Measurements from ENCODE around the gene GRIK4.

Gene GRIK4

DNA sequence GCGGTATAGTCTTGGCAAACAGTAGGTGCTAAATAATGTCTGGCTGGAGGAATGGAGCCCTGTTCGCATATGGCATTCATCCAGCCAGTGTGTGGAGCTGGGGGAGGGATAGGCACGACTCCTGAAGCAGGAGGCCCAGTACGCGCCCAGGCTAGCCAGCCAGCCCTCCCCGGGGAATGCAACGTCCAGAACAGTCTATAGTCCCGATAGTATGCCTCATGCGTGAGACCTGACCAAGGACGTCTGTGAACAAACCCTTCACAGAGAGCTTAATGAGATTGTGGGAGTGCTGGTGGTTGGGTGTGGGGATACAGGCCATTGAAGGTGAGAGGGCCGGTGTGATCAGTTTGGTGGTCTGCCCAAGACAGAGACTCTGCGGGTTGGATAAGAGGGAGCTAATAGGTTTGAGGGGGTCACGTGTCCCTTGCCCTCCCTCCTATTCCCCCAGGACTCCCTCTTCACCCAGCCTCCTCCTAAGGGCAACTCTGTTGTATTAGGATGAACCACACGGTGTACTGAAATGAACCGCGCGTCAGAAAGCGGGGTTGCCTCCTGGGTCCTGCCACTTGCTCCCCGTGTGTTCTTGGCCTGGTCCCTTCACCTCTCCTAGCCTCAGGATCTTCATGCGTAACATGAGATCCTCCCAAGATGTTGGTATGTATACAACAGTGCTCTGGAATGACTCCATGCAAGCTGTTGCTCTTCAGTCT lies 987 bp upstream of the GRIK4 start:
- no peak for DNase-seq (ENCODE audit: low spot score)

DNA sequence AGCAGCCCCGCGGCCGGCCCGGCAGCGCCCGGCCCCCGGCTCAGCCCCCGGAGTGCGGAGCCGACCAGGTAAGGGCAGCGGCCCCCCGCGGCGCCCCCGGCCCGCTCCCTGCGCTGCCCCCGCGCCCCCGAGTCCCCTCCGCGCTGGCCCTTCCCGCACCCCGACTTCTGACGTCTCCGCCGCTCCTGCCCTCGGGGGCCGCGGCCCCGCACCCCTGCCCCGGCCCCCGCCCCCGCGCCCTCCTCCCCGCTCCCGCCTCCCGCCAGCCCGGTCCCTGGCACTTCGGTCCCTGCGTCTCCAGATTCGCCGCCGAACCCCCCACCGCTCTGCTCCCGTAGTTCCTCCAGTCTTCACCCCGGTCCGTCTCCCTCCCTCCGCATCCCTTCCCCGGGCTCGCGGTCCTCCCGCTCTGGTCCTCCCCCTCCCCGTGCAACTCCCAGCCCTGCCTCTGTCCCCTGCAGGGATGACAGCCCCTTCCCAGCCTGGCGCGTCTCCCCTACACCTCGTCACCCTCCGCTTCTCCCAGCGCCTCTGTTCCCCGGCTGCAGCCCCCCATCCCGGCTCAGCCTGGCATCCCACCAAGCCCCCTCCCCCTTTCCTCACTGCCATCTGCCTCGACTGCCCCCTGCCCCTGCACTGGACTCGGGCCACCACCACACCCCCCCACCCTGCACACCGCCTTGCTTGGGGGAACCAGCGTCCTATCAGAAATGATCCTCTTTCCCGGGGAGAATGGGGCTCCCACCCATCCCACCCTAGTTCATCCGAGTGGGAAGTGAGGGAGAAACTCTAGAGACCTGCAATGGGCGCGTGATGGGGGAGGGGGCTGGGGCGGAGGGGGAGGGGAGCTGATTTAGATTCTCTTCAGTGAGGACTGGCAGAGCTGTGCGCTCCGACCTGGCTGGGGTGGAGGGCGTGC lies 531 bp downstream of the GRIK4 start:
- DNase-seq (ENCODE audit: low spot score), result no peak

DNA sequence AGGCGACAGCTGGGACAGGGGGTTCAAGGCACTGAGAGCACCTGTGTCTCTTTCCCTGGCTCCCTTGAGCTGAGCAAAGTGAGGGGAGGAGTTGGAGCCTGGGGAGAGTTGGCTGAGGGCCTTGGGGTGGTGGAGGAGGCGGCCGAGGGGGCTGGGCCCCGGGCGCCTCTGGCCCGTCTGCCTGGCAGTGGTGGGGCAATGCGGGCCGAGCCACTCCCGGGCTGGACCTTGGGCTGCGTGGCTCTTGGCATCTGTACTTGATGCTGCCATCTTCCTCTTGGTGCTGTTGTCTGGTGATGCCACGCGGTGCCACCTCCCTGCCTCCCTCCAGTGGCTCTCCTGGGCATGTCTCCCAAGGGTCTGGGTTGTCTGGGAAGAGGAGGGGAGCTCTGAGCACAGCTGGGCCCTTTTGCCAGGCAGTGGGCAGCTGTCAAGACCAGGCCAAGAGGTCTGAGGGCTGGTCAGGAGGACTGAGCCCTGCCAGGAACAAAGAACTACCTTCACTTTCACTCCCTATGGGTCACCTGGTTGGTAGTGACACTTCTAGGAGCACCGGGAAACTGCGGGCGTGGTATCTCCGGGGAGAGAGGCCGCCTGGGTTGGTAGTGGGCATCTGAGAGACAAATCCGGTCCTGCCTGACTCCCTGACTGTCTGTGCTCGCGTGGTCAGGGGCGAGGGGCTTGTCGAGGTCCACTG lies 1.3 kb downstream of the GRIK4 start:
- DNase-seq (ENCODE audit: low spot score), result no peak

DNA sequence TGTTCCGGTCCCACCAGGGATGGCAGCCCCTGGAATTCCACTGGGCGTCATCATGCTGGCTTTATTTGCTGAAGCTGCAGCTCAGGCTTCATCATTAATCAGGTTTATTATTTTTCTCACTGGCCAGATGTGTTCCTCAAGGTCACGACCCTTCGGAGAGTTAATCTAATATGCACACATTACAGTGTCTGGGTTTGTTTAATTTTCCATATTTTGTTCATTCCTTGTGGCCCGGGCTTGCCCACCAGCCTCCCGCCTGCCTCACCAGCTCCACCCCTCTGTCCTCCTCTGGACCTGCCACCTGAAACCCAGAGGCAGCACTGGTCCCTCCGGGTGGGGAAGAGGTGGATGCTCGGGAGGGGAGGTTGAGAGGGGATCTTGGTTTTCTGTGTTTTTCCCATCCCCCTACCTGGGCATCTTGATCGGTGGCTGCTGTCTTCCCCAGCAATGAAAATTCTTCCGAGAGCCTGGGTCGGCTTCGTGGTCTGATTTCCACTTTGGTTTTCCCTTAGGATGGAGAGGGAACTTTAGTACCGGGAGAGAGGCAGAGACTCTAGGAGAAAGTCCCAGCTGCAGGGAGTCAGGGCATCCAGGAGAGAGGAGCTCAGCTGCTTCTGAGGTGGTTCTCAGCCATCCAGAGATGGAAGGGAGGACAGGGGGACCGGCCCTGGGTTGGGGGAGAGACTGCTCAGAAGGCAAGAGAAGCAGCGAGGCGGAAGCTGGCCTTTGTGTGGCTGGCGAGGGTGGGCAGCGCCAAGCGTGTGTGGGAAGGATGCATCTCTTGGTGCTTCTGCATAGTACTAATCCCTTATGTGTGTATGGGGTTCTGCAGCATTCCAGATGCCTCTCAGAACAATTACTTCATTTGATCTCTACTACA lies 2.1 kb downstream of the GRIK4 start:
- DNase-seq (ENCODE audit: low spot score), result no peak

GRCh38 chr11:120514541-120515121 lies 3.1 kb downstream of the GRIK4 start:
- no peak for DNase-seq (ENCODE audit: low spot score)

DNA sequence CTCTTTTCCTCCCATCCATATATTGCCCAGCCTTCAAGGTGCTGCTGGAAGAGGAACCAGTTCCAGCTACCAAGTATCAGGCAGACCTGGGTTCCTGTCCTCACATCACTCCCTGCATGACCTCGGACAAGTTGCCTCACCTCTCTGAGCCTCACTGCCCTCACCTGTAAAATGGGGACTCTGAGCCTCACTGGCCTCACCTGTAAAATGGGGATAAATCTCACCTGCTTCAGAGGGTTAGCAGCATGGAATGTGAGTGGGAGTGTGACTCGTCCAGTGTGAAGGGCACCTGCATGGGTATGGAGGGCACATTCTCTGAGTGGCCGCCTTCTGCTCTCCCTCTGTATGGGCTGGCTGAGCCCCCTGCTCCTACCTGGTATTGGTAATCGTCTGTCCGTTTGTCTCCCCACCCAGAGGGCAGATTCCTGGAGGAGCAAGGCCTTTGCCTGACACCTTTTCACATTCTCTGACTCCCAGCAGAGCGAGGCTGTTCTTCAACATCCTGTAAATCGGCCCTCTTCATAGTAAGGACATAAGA lies 3.7 kb downstream of the GRIK4 start:
- no peak for DNase-seq (ENCODE audit: low spot score)

- no peak for DNase-seq (ENCODE audit: low spot score)
These were observed 5.2 kb downstream of the GRIK4 start for GRCh38 chr11:120516461-120517389.

GRCh38 chr11:120517390-120517761 lies 5.8 kb downstream of the GRIK4 start:
- DNase-seq (ENCODE audit: low spot score), result no peak

- DNase-seq (ENCODE audit: low spot score), result no peak
These were observed 6.3 kb downstream of the GRIK4 start for GRCh38 chr11:120517801-120518291.

- DNase-seq (ENCODE audit: low spot score), result no peak
These were observed 6.8 kb downstream of the GRIK4 start for GRCh38 chr11:120518356-120518755.

- DNase-seq (ENCODE audit: low spot score), result no peak
These were observed 7.9 kb downstream of the GRIK4 start for GRCh38 chr11:120519474-120519873.

DNA sequence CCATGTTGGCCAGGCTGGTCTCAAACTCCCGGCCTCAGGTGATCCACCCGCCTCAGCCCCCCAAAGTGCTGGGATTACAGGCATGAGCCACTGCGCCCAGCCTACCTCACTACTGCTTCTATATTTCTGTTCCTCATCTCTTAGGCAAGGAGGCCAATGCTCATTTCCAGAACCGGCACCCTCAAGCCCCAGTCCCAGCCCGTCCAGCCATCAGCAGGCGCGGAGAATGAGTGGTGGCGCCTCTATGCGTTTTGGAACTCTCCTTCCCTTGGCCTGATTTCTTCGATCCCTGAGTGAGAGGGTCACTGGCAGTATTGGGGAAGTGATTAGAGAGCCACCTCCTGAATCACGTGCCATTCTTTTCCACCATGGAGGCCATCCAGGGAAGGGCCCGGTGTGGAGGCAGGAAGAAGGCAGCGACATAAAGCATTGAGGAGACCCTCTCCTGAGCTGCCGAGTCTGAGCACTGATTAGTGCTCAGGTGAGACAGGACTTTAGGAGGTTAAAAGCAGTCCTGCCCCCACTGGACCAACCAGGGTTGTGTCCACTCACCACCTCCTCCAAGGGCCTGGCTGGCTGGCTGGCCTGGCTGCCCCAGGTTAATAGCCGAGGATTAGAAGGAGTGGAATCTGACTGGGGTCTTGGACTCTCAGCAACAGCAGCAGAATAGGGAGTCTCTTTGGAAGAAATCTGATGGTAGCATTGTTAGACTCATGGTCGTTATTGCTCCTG lies 8.7 kb downstream of the GRIK4 start:
- DNase-seq (ENCODE audit: low spot score), result no peak

DNA sequence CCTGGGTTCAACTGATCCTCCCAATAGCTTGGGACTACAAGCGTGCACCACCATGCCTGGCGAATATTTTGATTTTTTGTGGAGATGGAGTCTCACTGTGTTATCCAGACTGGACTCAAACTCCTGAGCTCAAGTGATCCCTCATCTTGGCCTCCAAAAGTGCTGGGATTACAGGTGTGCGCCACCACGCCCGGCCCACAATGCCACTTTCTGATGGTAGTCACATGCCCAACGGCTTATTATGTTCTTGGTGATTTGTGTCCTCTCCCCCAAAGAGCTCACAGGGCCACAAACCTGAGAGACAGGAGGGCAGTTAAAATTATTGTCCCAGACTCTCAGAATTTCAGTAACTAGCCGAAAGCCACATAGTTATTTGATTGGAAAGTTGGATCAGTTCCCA lies 9.6 kb downstream of the GRIK4 start:
- no peak for DNase-seq (ENCODE audit: low spot score)

GRCh38 chr11:120522021-120522420 lies 10.5 kb downstream of the GRIK4 start:
- no peak for DNase-seq (ENCODE audit: low spot score)

- no peak for DNase-seq (ENCODE audit: low spot score)
These were observed 11.2 kb downstream of the GRIK4 start for GRCh38 chr11:120522736-120523135.

DNA sequence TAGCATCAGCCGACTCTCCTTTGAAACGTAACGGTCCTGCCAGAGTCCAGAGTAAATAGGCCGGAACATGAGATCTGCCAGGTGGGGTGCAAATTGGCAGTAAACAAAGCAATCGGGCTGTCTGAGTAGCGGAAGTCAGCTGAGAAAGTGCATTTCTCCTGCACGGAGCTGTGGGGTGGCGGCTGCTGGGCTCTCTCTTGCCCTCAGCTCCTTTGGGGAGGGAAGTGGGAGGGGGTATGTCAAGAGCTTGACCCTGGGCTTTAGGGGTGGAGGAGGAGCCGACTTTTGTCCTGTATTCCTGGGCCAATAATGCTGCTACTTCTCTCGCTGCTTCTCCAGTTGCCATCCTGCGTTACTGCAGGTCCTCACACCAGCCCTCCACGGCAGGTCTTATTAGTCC lies 11.6 kb downstream of the GRIK4 start:
- DNase-seq (ENCODE audit: low spot score), result no peak

GRCh38 chr11:120524536-120525085 lies 13.1 kb downstream of the GRIK4 start:
- DNase-seq (ENCODE audit: low spot score), result no peak

DNA sequence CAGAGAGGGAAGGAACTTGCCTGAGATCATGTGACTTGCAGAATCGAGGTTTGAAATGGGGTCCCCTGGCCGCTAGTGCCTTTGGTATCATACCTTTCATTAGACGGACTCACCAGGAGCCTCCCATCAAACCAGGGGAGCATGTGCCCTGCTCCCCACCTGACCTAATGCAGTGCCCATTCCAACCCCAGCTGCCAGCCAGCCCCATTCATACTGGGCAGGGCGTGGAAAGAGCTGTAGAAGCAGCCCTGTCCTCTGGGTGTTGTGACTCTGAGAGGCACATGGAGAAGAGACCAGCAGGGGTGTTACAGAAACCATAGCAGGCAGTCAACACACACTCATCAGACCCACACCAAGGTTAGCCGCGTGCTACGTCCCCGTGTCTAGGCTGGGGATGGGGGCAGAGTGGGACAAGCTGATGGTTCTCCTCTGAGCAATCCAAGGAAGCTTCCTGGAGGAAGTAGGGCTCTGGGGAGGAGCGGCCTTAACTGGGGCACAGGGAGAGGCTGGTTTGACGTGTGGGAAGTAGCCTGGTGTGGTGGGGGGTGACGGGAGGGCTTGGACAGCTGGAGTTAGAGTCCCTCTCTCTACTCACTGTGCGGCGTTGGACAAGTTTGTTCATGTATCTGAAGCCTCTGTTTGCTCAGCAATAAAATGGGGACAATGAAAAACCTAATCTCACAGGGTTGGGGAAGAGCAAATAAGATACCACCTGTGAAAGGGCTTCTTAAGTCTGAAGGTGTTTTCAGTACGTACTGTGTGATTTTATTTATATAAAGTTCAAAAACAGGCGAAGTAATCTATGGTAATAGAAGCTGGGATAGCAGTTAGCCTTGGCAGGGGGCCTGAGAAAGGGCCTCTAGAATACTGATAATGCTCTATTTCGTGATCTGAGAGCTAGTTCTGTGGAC lies 14.0 kb downstream of the GRIK4 start:
- no peak for DNase-seq (ENCODE audit: low spot score)

All from CD4-positive, alpha-beta T cell treated with Interleukin-2 at 100 ng/mL for 4 hours (primary cell).